Heart left ventricle (tissue), 13 donors: ENCODE data around the gene LRMDA.

Source experiments
- POLR2A ChIP-seq, 2 donors: fragments of 450-650 bp; IDR thresholded peaks; one replicate each; pipeline ENCODE4 v1.6.1; 2017; ENCODE audit warnings: antibody characterized with exemption in 2 of 2, mild to moderate bottlenecking in 2 of 2, moderate library complexity in 2 of 2
- TF ChIP-seq, protein P1 (sequence below), 12 donors: fragments of 200-600 bp; sonication (generic) in 4 of 12; IDR thresholded peaks; one replicate each; pipeline versions ENCODE4 v1.5.0 to v1.8.0; 2018 to 2022; ENCODE audit warnings: antibody characterized with exemption in 12 of 12, mild to moderate bottlenecking in 5 of 12
- donor health status: ischemic (EF 13 %, LVEDD 7.1; RV severe dilation, severe dysfunction).
- donor health status: DM: no; HTN: yes; CAD: no.
- donor health status: DM: no; HTN: no; CAD: no.
- donor health status: ischemic (EF 25% LVEDD 6.9; RV normal size, moderate dysfunction).
- donor health status: ischemic (EF 25% LVEDD 5.7; RV mildly dilated, moderate dysfunction).
- donor health status: ischemic (EF 35%, LVEDD 5.7; RV mildly dilated, moderate dysfunction).
- donor health status: nonischemic (EF 11% LVEDD 7.7; RV severe dilation, severe dysfunction).
- donor health status: DM: yes; HTN: yes; CAD: no.
- donor health status: PGD.
- donor health status: ischemic (EF 29% LVEDD 5.4; RV normal size, mild dysfunction).
- donor health status: nonischemic (EF 23%, LVEDD 6.1; RV moderate dilation, normal function).

DNA sequence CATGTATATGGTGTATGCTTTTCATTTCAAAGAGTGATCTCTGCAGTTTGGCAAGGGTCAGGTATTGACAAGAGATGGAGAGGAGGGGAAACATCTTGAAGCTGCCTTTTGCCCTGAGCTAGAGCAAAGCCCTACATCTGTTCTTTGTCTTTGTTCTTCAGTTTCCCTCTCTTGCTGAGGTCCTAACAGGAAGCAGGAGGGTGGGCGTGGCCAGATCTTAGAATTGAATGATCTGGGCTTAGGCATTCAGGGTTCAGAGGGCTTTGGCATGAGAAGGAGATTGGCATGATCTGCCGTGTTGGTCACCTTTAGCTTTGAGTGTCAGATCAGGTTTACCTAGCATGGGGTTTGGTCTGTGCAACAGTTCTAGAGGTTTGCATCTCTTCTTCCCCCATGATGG, 41.3 kb downstream of the LRMDA start:
- TF ChIP-seq, protein P1, sequence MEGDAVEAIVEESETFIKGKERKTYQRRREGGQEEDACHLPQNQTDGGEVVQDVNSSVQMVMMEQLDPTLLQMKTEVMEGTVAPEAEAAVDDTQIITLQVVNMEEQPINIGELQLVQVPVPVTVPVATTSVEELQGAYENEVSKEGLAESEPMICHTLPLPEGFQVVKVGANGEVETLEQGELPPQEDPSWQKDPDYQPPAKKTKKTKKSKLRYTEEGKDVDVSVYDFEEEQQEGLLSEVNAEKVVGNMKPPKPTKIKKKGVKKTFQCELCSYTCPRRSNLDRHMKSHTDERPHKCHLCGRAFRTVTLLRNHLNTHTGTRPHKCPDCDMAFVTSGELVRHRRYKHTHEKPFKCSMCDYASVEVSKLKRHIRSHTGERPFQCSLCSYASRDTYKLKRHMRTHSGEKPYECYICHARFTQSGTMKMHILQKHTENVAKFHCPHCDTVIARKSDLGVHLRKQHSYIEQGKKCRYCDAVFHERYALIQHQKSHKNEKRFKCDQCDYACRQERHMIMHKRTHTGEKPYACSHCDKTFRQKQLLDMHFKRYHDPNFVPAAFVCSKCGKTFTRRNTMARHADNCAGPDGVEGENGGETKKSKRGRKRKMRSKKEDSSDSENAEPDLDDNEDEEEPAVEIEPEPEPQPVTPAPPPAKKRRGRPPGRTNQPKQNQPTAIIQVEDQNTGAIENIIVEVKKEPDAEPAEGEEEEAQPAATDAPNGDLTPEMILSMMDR (IDR thresholded peaks at IDR 0.05) = no peak
- TF ChIP-seq POLR2A (IDR thresholded peaks at IDR 0.05) = no peak
